Heart right ventricle (tissue), 16 donors: ENCODE measurements around the gene CHST13. TPM values are rescaled to one million over a fixed set of nuclear protein-coding genes. Genes with fewer than 3 reads are reported as not detected.
A peak's percentile ranks its signal among the peaks of the same experiment; 100 is the strongest.

Source experiments
- ATAC-seq, 8 donors: fragments of 200-7000 bp; cut with Tn5 transposase; one replicate each; pipeline ENCODE4 v1.9.1; 2020; ENCODE audit warnings: mild to moderate bottlenecking in 8 of 8, moderate library complexity in 8 of 8, moderate number of reproducible peaks in 1 of 8
- DNase-seq, 2 donors: peaks; one replicate each; pipeline ENCODE4 v3.0.0-alpha.2; 2020
- H3K27ac ChIP-seq, 10 donors: fragments of 200-600 bp; sonication (generic) in 2 of 10; one replicate each; pipeline versions ENCODE4 v1.5.0 to v1.8.0; 2020 to 2022; ENCODE audit warnings: mild to moderate bottlenecking in 3 of 10
- H3K27me3 ChIP-seq, 7 donors: fragments of 200-600 bp; one replicate each; pipeline ENCODE4 v1.8.0; 2021 to 2022; ENCODE audit warnings: mild to moderate bottlenecking in 2 of 7
- H3K36me3 ChIP-seq, 9 donors: fragments of 200-600 bp; sonication (generic) in 1 of 9; one replicate each; pipeline versions ENCODE4 v1.5.0 to v1.8.0; 2020 to 2022; ENCODE audit warnings: mild to moderate bottlenecking in 2 of 9
- H3K4me1 ChIP-seq, 9 donors: fragments of 200-600 bp; sonication (generic) in 1 of 9; one replicate each; pipeline versions ENCODE4 v1.5.0 to v1.8.0; 2020 to 2022; ENCODE audit warnings: mild to moderate bottlenecking in 4 of 9
- H3K4me3 ChIP-seq, 10 donors: fragments of 200-600 bp; sonication (generic) in 2 of 10; one replicate each; pipeline versions ENCODE4 v1.5.0 to v1.8.0; 2020 to 2022; ENCODE audit warnings: mild to moderate bottlenecking in 7 of 10, moderate library complexity in 2 of 10
- H3K9me3 ChIP-seq, 11 donors: fragments of 200-600 bp in 10 of 11; sonication (generic) in 2 of 11; one replicate each; pipeline versions ENCODE4 v1.5.0 to v1.8.0; 2013 to 2022; ENCODE audit warnings: mild to moderate bottlenecking in 2 of 11, control low read depth in 1 of 11, moderate library complexity in 1 of 11
- CTCF ChIP-seq, 9 donors: fragments of 200-600 bp; sonication (generic) in 2 of 9; IDR thresholded peaks; one replicate each; pipeline versions ENCODE4 v1.5.0 to v1.8.0; 2021 to 2022; ENCODE audit warnings: antibody characterized with exemption in 9 of 9, mild to moderate bottlenecking in 5 of 9, moderate library complexity in 1 of 9
- WGBS, 2 donors: extraction: QIAGEN DNeasy Blood & Tissue Kit; methylation state at CpG; one replicate each; pipeline ENCODE4 v1.1.7; 2013; ENCODE audit warnings: inconsistent platforms in 1 of 2; 5-methylcytosine and 5-hydroxymethylcytosine counted together
- intact Hi-C, 10 donors: fragments of 100-400 bp; cut with DNase I; formaldehyde crosslinking; loops; one replicate each; pipeline versions ENCODE4 v1.11.1 to v1.14.2; 2022
- polyA plus RNA-seq, 2 donors: library from polyadenylated mRNA; stranded (reverse); fragments of 200-250 nt; gene quantifications; one replicate each; pipeline ENCODE4 v1.2.3, GENCODE V29; 2013
- total RNA-seq, 10 donors: library from RNA; stranded (reverse); fragmentation: NEBNext Ultra II Directional in 3 of 10; extraction: Animal tissue kit (Norgen Biotek cat#: 25700) in 3 of 10; gene quantifications; one replicate each; pipeline versions ENCODE4 v1.2.1 to v1.2.4, GENCODE V29; 2021 to 2023
- donor health status: Arrhythmogenic right ventricular cardiomyopathy.
- donor health status: ischemic (EF 13 %, LVEDD 7.1; RV severe dilation, severe dysfunction).
- donor health status: healthy with polysubstance abuse.
- donor health status: DM: no; HTN: yes; CAD: no.
- donor health status: DM: no; HTN: no; CAD: no.
- donor health status: ischemic (EF 25% LVEDD 6.9; RV normal size, moderate dysfunction).
- donor health status: ischemic (EF 25% LVEDD 5.7; RV mildly dilated, moderate dysfunction).
- donor health status: healthy.
- donor health status: DM: yes; HTN: yes; CAD: no.
- donor health status: Ischemic cardiomyopathy.
- donor health status: ischemic (EF 35%, LVEDD 5.7; RV mildly dilated, moderate dysfunction).
- donor health status: nonischemic (EF 11% LVEDD 7.7; RV severe dilation, severe dysfunction).
- donor health status: DM: yes; HTN: yes; CAD: no.
- donor health status: PGD.
- donor health status: ischemic (EF 29% LVEDD 5.4; RV normal size, mild dysfunction).
- donor health status: nonischemic (EF 23%, LVEDD 6.1; RV moderate dilation, normal function).

CHST13 gene
- total and polyA plus RNA-seq, 12 donors: 0.12 to 1.2 (median 0.43) TPM

DNA sequence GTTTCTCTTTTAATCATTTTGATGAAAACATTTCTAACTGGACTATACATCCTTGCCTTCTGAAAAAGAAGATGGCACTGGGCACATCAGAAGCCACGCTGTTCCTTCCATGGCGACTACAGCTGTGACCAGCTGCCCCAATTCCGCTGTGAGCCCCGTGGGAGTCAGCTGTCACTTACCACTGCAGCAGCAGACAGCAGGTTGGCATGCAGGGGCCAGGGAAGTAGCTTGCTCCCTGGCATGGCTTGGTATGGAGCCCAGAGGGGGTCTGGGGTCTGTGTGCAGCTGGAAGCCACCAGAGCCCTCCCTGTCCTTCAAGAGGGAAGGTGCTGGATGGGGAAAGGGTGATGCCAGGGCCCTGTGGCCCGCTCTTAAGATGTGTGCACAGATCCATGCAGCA lies 43.7 kb upstream of the CHST13 start:
- Histone ChIP-seq H3K4me3 (no peak overlapping the region), H3K27me3 (no peaks in the 10 kb centered on the region), H3K27ac (no peak overlapping the region), H3K36me3 (no peaks in the 10 kb centered on the region), H3K9me3 (no peaks in the 10 kb centered on the region), H3K4me1 (peaks cover 0 to 16% (median 6%) of the 10 kb centered on the region in 9 donors)
- WGBS, 2 donors: 73 to 85% methylated on average over 5 of the region's 5 CpGs
- no peak for TF ChIP-seq CTCF (IDR thresholded peaks at IDR 0.05)
- ATAC-seq (no peak), DNase-seq (no peak)
- intact Hi-C loops: no loop called here

GRCh38 chr3:126480861-126481260 lies 43.1 kb upstream of the CHST13 start:
- Histone ChIP-seq H3K36me3 (no peaks in the 10 kb centered on the region), H3K4me1 (peaks cover 0 to 16% (median 6%) of the 10 kb centered on the region in 9 donors), H3K9me3 (no peaks in the 10 kb centered on the region), H3K27me3 (no peaks in the 10 kb centered on the region), H3K27ac (no peak overlapping the region), H3K4me3 (no peak overlapping the region)
- intact Hi-C loops: no loop called here
- TF ChIP-seq CTCF (IDR thresholded peaks at IDR 0.05): no peak
- WGBS, 2 donors: 80 to 82% methylated on average over 8 of the region's 8 CpGs
- DNase-seq (no peak), ATAC-seq (peak in 1 of 8 donors; percentile 15)

- DNase-seq (peak in 1 of 2 donors; percentile 38), ATAC-seq (peak in 4 of 8 donors; percentile 3 to 47 (median 35))
- no peaks in the 10 kb centered on the region for H3K36me3 ChIP-seq
- H3K9me3 ChIP-seq: no peaks in the 10 kb centered on the region
- intact Hi-C loops: no loop called here
- no peak overlapping the region for H3K27ac ChIP-seq
- no peak for TF ChIP-seq CTCF (IDR thresholded peaks at IDR 0.05)
- peaks cover 0 to 14% (median 3%) of the 10 kb centered on the region in 9 donors for H3K4me1 ChIP-seq
- 78 to 85% methylated on average over 16 of the region's 16 CpGs for WGBS, 2 donors
- no peak overlapping the region for H3K4me3 ChIP-seq
- H3K27me3 ChIP-seq: no peaks in the 10 kb centered on the region
Measured at GRCh38 chr3:126481808-126482502, 42.0 kb upstream of the CHST13 start.

- no peak for ATAC-seq
- intact Hi-C loops: no loop called here
- no peak for TF ChIP-seq CTCF (IDR thresholded peaks at IDR 0.05)
- Histone ChIP-seq H3K36me3 (no peaks in the 10 kb centered on the region), H3K4me3 (no peak overlapping the region), H3K9me3 (no peaks in the 10 kb centered on the region), H3K27me3 (no peaks in the 10 kb centered on the region), H3K4me1 (peaks cover 0 to 22% (median 10%) of the 10 kb centered on the region in 9 donors), H3K27ac (no peak overlapping the region)
- 83 to 93% methylated on average over 15 of the region's 15 CpGs for WGBS, 2 donors
- no peak for DNase-seq
Measured at GRCh38 chr3:126482503-126483255, 41.3 kb upstream of the CHST13 start.
